Common myeloid progenitor, CD34-positive (primary cell): ENCODE data around the gene TTF1. TPM values are rescaled to one million over a fixed set of nuclear protein-coding genes. Genes with fewer than 3 reads are reported as not detected.

Experiments used
- CTCF ChIA-PET: fragments of 350-600 bp; sonication (Branson Sonifier 250); formaldehyde crosslinking; loops from one replicate; lab custom pipeline; 2021; ENCODE audit warnings: antibody characterized with exemption; lab: Charles Lee
- POLR2A ChIA-PET: fragments of 350-600 bp; sonication (Branson Sonifier 250); formaldehyde crosslinking; loops from one replicate; lab custom pipeline; 2021; ENCODE audit warnings: antibody characterized with exemption; lab: Charles Lee
- DNase-seq, 3 donors: peaks; one replicate each; pipeline versions ENCODE4 v3.0.0 to v3.0.0-alpha.2; 2013
- H3K27ac ChIP-seq, 2 experiments: 1 replicate in 1 of 2; 2 replicates in 1 of 2; pipeline ENCODE4 v1.7.0; 2013; ENCODE audit warnings: inconsistent platforms in 2 of 2, low read length in 2 of 2, mild to moderate bottlenecking in 2 of 2, low read depth in 1 of 2, moderate library complexity in 1 of 2; ENCODE audit not compliant: severe bottlenecking in 2 of 2, insufficient read depth in 1 of 2, poor library complexity in 1 of 2
- H3K27me3 ChIP-seq, 5 experiments: replicated peaks in 2 of 5; 1 replicate in 3 of 5; 2 replicates in 2 of 5; pipeline versions ENCODE4 v1.6.1 to v1.7.0; 2013; ENCODE audit warnings: low read length in 4 of 5, mild to moderate bottlenecking in 2 of 5, moderate library complexity in 2 of 5, inconsistent platforms in 1 of 5; ENCODE audit not compliant: insufficient read depth in 5 of 5, control insufficient read depth in 4 of 5
- H3K36me3 ChIP-seq, 4 experiments: 1 replicate in 2 of 4; 2 replicates in 2 of 4; pipeline versions ENCODE4 v1.6.1 to v1.7.0; 2013; ENCODE audit warnings: low read length in 3 of 4, control low read depth in 1 of 4, mild to moderate bottlenecking in 1 of 4; ENCODE audit not compliant: control insufficient read depth in 4 of 4, insufficient read depth in 4 of 4
- H3K4me1 ChIP-seq, 4 experiments: 1 replicate in 3 of 4; 2 replicates in 1 of 4; pipeline versions ENCODE4 v1.6.1 to v1.7.1; 2013; ENCODE audit warnings: low read length in 3 of 4, mild to moderate bottlenecking in 3 of 4, control low read depth in 1 of 4, inconsistent platforms in 1 of 4, moderate library complexity in 1 of 4; ENCODE audit not compliant: control insufficient read depth in 4 of 4, insufficient read depth in 4 of 4; ENCODE audit errors: control extremely low read depth in 1 of 4
- H3K4me3 ChIP-seq, 7 experiments: 1 replicate in 4 of 7; 2 replicates in 3 of 7; pipeline versions ENCODE4 v1.5.1 to v1.7.0; 2013; ENCODE audit warnings: mild to moderate bottlenecking in 7 of 7, low read length in 6 of 7, moderate library complexity in 6 of 7, inconsistent platforms in 2 of 7, low read depth in 2 of 7, control low read depth in 1 of 7; ENCODE audit not compliant: insufficient read depth in 4 of 7, control insufficient read depth in 1 of 7; ENCODE audit errors: extremely low read depth in 1 of 7
- H3K9me3 ChIP-seq, 5 experiments: 1 replicate in 4 of 5; 2 replicates in 1 of 5; pipeline versions ENCODE4 v1.6.1 to v1.7.1; 2013; ENCODE audit warnings: low read length in 4 of 5, mild to moderate bottlenecking in 2 of 5, inconsistent platforms in 1 of 5, low read depth in 1 of 5, moderate library complexity in 1 of 5; ENCODE audit not compliant: control insufficient read depth in 4 of 5, insufficient read depth in 2 of 5; ENCODE audit errors: control extremely low read depth in 1 of 5
- WGBS: methylation state at CpG from one replicate; pipeline ENCODE4 v1.1.5; 2013; ENCODE audit not compliant: insufficient coverage; 5-methylcytosine and 5-hydroxymethylcytosine counted together
- polyA plus RNA-seq: library from polyadenylated mRNA; unstranded; fragments of 120-200 nt; gene quantifications from one replicate; pipeline ENCODE4 v1.2.1, GENCODE V29; 2013

Gene TTF1
- polyA plus RNA-seq, result 17.8 TPM

- Histone ChIP-seq H3K4me1 (peaks cover 17 to 52% (median 50%) of the 10 kb centered on the region in 4 experiments), H3K4me3 (peak within 1 kb of the TSS; percentile 79 to 92 (median 87)), H3K27ac (peak within 1 kb of the TSS in 1 of 2 experiments; percentile 61), H3K27me3 (peaks cover 4 to 26% (median 13%) of the 10 kb centered on the region in 5 experiments), H3K9me3 (no peaks in the 10 kb centered on the region), H3K36me3 (peaks cover 3 to 21% (median 11%) of the 10 kb centered on the region in 4 experiments)
- 3% methylated on average over 22 of the region's 33 CpGs for WGBS
- CTCF ChIA-PET, result no interaction called here
- POLR2A ChIA-PET, result no interaction called here
- DNase-seq, result peak; percentile 96 to 97 (median 97)
Observed at GRCh38 chr9:132406554-132407122, at the start of gene TTF1. TTF1 (minus strand) TSS chr9:132406840; CDS start chr9:132402821, 4,019 bp downstream.

GRCh38 chr9:132456241-132456640, 49.6 kb upstream of the TTF1 start:
- no peaks in the 10 kb centered on the region for H3K4me1 ChIP-seq
- DNase-seq, result no peak
- no peaks in the 10 kb centered on the region for H3K9me3 ChIP-seq
- H3K27ac ChIP-seq, result no peak overlapping the region
- POLR2A ChIA-PET, result no interaction called here
- CTCF ChIA-PET, result no interaction called here
- 95% methylated on average over 8 of the region's 8 CpGs for WGBS
- peaks cover 0 to 11% (median 2%) of the 10 kb centered on the region in 5 experiments for H3K27me3 ChIP-seq
- H3K4me3 ChIP-seq, result no peak overlapping the region
- no peaks in the 10 kb centered on the region for H3K36me3 ChIP-seq

GRCh38 chr9:132451276-132451675, 44.6 kb upstream of the TTF1 start:
- 58% methylated on average over 2 of the region's 10 CpGs for WGBS

GRCh38 chr9:132447902-132448301, 41.3 kb upstream of the TTF1 start:
- no peak for DNase-seq
- Histone ChIP-seq H3K4me3 (no peak overlapping the region), H3K9me3 (no peaks in the 10 kb centered on the region), H3K4me1 (peaks cover 0 to 5% (median 0%) of the 10 kb centered on the region in 4 experiments), H3K36me3 (no peaks in the 10 kb centered on the region), H3K27me3 (peaks cover 0 to 19% (median 4%) of the 10 kb centered on the region in 5 experiments), H3K27ac (no peak overlapping the region)
- CTCF ChIA-PET, result no interaction called here
- POLR2A ChIA-PET, result no interaction called here
- WGBS, result 100% methylated on average over 2 of the region's 4 CpGs

More at GRCh38 chr9:132451276-132451675, 44.6 kb upstream of the TTF1 start:
- POLR2A ChIA-PET, result no interaction called here
- CTCF ChIA-PET, result no interaction called here
- Histone ChIP-seq H3K4me3 (no peak overlapping the region), H3K9me3 (no peaks in the 10 kb centered on the region), H3K27ac (no peak overlapping the region), H3K4me1 (no peaks in the 10 kb centered on the region), H3K36me3 (no peaks in the 10 kb centered on the region), H3K27me3 (peaks cover 0 to 13% (median 3%) of the 10 kb centered on the region in 5 experiments)
- peak in 2 of 3 donors; percentile 45 to 58 for DNase-seq

- POLR2A ChIA-PET, result no interaction called here
- Histone ChIP-seq H3K27ac (no peak overlapping the region), H3K27me3 (peaks cover 0 to 18% (median 6%) of the 10 kb centered on the region in 5 experiments), H3K36me3 (no peaks in the 10 kb centered on the region), H3K4me3 (no peak overlapping the region), H3K9me3 (no peaks in the 10 kb centered on the region), H3K4me1 (peaks cover 0 to 5% (median 0%) of the 10 kb centered on the region in 4 experiments)
- WGBS, result 46% methylated on average over 5 of the region's 20 CpGs
- CTCF ChIA-PET, result no interaction called here
- peak in 2 of 3 donors; percentile 17 to 28 for DNase-seq
Observed at GRCh38 chr9:132447346-132447745, 40.7 kb upstream of the TTF1 start.

GRCh38 chr9:132446887-132447286, 40.2 kb upstream of the TTF1 start:
- peaks cover 0 to 22% (median 6%) of the 10 kb centered on the region in 5 experiments for H3K27me3 ChIP-seq
- H3K27ac ChIP-seq, result no peak overlapping the region
- H3K36me3 ChIP-seq, result no peaks in the 10 kb centered on the region
- POLR2A ChIA-PET, result no interaction called here
- peaks cover 0 to 5% (median 0%) of the 10 kb centered on the region in 4 experiments for H3K4me1 ChIP-seq
- CTCF ChIA-PET, result no interaction called here
- no peak overlapping the region for H3K4me3 ChIP-seq
- no peak for DNase-seq
- 100% methylated on average over 3 of the region's 3 CpGs for WGBS
- H3K9me3 ChIP-seq, result no peaks in the 10 kb centered on the region

GRCh38 chr9:132443951-132444607, 37.4 kb upstream of the TTF1 start:
- Histone ChIP-seq H3K27me3 (peaks cover 0 to 31% (median 20%) of the 10 kb centered on the region in 5 experiments), H3K4me3 (no peak overlapping the region), H3K36me3 (no peaks in the 10 kb centered on the region), H3K27ac (no peak overlapping the region), H3K4me1 (peaks cover 0 to 5% (median 0%) of the 10 kb centered on the region in 4 experiments), H3K9me3 (no peaks in the 10 kb centered on the region)
- 74% methylated on average over 7 of the region's 10 CpGs for WGBS
- ChIA-PET CTCF (no interaction called here), POLR2A (no interaction called here)
- DNase-seq, result peak in 2 of 3 donors; percentile 39 to 54
